GM19463 (cell line): ENCODE measurements around the gene SLC25A11.

ENCODE experiments used
- ATAC-seq: cut with Tn5 transposase; IDR thresholded peaks from one replicate; pipeline ENCODE4 v1.9.1; 2021; ENCODE audit warnings: mild to moderate bottlenecking, moderate library complexity; ENCODE audit not compliant: unreplicated experiment

Gene SLC25A11

DNA sequence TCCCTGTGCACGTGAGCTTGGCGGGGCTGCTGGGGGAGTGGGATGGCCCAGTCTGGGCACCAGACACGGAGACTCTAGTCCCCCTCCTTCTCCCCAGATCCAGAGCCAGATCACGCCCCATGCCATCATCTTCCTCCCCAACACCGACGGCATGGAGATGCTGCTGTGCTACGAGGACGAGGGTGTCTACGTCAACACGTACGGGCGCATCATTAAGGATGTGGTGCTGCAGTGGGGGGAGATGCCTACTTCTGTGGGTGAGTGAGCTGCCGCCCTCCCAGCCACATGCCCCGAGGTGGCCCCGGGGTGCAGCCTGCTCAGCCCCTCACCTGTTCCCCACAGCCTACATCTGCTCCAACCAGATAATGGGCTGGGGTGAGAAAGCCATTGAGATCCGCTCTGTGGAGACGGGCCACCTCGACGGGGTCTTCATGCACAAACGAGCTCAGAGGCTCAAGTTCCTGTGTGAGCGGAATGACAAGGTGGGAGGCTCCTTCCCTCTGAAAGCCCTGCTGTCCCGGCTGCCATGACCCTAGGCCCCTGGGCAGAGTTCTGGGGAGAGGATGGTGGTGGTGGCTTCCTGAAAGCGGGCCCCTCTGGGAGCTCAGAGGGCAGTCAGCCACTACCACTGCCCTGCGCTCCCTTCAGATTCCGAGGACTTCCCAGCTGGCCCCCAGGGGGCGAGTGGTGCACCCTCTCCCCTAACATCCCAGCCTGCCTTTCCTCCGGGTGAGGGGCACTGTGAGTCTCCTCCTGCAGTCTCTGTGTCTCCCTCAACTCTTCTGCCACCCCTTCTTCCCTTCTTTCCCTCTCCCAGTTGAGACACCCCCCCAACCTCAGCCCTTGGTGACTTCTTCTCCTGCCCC, 43.3 kb downstream of the SLC25A11 start:
- no peak for ATAC-seq

DNA sequence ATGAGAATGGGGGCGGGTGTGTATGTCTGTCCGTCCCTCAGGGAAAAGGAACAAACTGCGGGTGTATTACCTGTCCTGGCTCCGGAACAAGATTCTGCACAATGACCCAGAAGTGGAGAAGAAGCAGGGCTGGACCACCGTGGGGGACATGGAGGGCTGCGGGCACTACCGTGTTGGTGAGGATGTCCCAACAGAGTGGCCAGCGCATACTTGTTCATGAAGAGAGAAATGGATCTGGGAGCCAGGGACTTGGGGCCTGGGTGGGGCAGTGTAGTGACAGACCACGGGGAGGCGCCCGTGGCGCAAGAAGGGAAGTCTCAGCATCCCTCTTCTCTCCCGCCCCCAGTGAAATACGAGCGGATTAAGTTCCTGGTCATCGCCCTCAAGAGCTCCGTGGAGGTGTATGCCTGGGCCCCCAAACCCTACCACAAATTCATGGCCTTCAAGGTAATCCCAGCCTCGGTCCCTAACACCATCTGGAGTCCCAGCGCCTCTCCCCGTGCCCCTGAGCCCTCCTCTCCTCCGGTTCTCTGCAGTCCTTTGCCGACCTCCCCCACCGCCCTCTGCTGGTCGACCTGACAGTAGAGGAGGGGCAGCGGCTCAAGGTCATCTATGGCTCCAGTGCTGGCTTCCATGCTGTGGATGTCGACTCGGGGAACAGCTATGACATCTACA, 44.1 kb downstream of the SLC25A11 start:
- no peak for ATAC-seq

GRCh38 chr17:4895121-4895520, 44.7 kb downstream of the SLC25A11 start:
- no peak for ATAC-seq

DNA sequence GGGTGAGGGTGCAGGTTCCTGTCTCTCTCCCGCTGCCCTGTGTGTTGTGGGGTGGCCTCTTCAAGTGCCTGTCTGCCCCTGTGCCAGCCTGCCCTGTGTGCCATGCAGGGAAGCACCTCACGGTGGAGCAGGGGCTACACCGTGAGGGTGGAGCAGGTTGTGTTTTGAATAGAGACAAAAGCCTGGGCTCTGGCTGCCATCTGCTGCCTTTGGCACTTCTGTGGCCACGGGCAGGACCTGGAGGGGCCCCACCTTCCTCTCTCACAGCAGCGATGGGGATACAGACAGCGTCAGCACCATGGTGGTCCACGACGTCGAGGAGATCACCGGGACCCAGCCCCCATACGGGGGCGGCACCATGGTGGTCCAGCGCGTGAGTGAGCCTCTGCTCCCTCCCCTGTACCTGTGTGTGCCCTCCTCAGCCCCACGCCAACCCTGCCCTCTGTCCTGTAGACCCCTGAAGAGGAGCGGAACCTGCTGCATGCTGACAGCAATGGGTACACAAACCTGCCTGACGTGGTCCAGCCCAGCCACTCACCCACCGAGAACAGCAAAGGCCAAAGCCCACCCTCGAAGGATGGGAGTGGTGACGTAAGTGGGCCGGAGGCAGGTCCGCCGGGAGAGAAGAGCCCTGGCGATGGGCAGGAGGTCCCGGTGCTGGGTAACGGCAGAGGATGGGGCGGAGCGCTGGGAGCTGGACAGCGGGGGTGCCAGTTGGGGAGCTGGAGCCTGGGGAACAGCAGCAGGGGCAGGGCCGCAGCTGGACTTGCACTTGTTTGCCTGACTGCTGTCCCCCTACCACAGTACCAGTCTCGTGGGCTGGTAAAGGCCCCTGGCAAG, 45.9 kb downstream of the SLC25A11 start:
- ATAC-seq = no peak

DNA sequence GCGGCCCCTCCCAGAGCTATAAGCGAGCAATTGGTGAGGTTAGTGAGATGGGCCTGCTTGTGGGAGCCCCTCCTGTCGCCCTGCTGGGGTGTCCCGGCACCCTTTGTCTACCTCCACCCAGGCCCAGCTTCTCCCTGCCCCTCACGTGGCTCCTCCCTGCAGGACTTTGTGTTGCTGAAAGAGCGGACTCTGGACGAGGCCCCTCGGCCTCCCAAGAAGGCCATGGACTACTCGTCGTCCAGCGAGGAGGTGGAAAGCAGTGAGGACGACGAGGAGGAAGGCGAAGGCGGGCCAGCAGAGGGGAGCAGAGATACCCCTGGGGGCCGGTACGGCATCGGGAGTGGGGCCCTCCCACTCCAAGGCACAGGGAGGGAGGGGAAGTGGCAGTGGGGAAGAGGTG, 46.6 kb downstream of the SLC25A11 start:
- no peak for ATAC-seq

DNA sequence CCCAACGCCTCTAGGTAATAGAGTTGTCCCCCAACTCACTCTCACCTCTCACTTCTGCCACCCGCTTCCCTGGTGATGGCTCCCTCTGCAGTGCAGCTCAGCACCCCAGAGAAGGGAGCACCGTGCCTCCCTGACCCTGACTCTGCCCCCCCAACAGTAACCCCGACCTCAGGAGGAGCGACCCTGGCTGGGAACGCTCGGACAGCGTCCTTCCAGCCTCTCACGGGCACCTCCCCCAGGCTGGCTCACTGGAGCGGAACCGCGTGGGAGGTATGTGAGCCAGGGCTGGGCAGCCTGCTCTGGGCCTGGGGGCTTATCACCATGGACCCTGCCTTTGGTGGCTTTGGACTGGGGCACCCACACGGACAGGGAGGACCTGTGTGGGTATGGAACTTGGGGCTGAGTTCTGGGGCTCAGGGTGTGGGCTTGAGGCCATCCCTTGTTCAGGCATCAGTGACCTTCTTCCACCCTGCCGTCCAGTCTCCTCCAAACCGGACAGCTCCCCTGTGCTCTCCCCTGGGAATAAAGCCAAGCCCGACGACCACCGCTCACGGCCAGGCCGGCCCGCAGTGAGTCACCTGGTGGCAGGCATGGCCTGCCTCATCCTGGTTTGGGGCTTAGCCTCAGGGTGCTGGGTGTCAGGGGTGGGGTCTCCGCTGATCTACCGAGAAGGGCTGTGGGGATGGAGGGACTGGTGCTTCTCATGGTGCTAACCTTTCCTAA, 47.2 kb downstream of the SLC25A11 start:
- ATAC-seq = no peak

DNA sequence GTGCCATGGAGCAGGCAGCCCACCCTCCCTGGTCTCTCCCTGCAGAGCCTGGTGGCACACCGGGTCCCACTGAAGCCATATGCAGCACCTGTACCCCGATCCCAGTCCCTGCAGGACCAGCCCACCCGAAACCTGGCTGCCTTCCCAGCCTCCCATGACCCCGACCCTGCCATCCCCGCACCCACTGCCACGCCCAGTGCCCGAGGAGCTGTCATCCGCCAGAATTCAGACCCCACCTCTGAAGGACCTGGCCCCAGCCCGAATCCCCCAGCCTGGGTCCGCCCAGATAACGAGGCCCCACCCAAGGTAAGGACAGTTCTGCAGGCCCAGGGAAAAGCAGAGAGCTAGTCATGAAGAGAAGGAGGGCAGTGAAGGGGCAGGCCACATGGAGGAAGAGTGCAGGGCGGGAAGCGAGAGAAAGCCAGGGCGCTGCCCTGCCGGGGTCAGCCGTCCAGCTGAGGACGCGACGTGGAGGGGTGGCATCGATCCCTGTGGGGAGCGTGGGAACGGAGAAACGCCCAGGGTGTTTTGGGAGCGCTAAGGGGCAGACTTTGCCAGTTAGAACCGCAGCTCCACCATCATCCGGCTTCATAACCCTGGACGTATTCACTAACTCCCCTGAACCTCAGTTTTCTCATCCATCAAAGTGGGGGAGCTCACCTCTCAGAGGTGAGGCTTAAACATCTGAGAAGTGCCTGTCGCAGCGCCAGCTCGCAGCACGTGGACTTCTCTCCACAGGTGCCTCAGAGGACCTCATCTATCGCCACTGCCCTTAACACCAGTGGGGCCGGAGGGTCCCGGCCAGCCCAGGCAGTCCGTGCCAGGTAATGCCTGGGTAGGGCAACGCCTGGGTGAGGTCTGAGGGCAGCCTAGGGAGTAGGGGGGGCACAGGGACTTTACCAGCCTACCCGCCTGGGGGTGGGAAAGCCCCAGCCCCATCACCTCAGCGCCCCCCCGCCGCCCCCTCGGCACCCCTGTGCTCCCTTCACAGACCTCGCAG, 48.1 kb downstream of the SLC25A11 start:
- ATAC-seq = no peak

DNA sequence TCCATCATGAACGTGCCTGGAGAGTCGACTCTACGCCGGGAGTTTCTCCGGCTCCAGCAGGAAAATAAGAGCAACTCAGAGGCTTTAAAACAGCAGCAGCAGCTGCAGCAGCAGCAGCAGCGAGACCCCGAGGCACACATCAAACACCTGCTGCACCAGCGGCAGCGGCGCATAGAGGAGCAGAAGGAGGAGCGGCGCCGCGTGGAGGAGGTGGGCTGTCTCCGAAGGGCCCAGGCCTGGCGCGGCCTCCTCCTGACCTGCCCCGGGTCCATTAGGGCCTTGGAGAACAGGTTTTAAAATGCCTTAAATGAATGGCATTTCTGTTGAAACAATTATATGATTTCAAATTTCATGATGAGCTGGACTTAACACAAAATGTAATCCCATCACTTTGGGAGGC, 52.3 kb downstream of the SLC25A11 start:
- ATAC-seq = no peak
